Fibroblast of peridontal ligament (primary cell): ENCODE measurements around the gene CDC23.

Experiments
- DNase-seq: peaks from one replicate; pipeline ENCODE4 v3.0.0-alpha.2; 2010; ENCODE audit errors: extremely low read depth

Gene CDC23

GRCh38 chr5:138141734-138142133 is 71.4 kb downstream of the CDC23 start:
- DNase-seq, result no peak

GRCh38 chr5:138140268-138140667 is 72.9 kb downstream of the CDC23 start:
- no peak for DNase-seq

- DNase-seq, result no peak
These were observed 73.4 kb downstream of the CDC23 start for GRCh38 chr5:138139781-138140090.

DNA sequence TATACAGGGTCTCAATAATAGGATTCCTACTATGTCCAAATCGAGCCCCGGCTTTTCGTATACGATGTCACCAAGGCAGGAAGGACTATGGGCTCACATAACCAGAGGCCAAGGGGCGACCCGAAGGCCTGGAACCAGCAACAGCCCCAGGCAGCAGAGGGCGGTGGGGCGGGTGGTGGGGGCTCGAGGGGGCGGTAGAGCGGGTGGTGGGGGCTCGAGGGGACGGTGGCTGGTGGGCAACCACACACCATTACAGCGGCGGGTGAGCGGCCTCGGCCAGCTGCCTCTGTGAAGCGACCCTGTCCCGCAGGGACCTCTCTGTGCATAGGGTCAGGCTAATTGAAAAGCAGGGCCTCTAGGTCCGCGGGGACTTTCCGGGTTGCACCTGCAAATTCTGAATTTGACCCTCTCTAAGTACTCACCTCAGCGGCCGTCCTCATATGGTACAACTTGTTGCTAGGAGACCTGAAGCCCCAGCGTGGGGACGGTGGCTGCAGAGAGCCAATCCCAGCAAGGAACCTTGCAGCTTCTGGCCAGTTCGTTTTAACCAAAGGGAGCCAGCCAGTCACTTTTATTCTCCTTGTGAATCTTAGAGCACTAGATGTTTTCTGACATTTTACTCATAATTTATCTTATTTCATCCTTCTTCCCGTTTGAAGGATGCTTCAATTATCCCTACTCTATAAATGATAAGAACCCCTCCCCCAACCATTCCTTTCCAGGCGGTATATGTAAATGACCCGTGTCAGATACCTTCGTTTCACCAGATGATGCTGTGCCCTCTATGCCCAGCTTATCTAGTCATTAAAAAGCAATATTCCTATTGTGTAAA is 74.0 kb downstream of the CDC23 start, which contains the start of gene NME5:
Gene NME5 (minus strand): TSS at position 480 of the 832 bp plus-strand sequence. CDS start 648 bp downstream, outside the sequence.
- peak; percentile 68 for DNase-seq
